Measurements from ENCODE around the gene IFT80. TPM values are rescaled to one million over a fixed set of nuclear protein-coding genes. Genes with fewer than 3 reads are reported as not detected.

The IFT80 gene
- total RNA-seq, 1 donor from 2014 or later = 10.2 TPM

DNA sequence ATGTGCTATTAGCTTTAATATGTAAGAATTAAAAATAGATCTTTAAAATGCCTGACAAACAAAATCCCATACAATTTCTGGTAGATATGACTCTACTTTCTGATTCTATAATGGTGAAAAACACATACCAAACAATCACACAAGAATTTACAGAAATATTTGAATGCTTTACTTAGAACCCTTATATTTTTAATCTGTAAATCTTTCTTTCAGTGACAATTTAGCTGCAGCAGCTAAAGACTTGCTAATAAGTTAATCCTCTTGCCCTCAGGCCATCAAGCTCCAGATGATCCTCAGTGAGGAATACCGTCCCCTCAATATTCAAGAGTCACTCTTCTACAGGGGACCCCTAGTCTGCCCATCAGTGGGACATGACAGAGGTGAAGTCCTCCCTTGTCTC lies 118.2 kb downstream of the IFT80 start:
- no peak for DNase-seq (ENCODE audit: low spot score in 2 of 2)
- peaks cover 0 to 20% of the 10 kb centered on the region in 2 donors for H3K36me3 ChIP-seq
- intact Hi-C loops (cut with DNase I) = no loop called here
- no peak overlapping the region for H3K27ac ChIP-seq
- H3K4me1 ChIP-seq = no peaks in the 10 kb centered on the region
- no peaks in the 10 kb centered on the region for H3K9me3 ChIP-seq
- no peak overlapping the region for H3K4me3 ChIP-seq
- no peaks in the 10 kb centered on the region for H3K27me3 ChIP-seq
- no peak for TF ChIP-seq CTCF (IDR thresholded peaks at IDR 0.05)

DNA sequence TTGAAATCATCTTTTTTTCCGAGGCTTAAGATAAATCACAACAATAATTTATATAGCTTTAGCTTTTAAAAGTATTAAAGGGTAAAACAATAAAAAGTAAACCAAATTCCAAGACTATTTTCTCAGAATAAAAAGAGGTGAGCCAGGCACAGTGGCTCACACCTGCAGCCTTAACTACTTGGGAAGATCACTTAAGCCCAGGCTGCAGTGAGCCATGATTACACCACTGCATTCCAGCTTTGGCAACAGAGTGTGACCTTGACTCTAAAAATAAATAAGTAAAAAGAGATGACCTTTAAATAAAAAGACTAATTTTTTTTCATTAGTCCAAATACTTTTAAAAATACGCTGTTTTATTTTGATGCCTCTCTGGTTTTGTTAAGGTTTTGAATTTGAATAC lies 119.4 kb downstream of the IFT80 start:
- no peak for TF ChIP-seq CTCF (IDR thresholded peaks at IDR 0.05)
- Histone ChIP-seq H3K4me3 (no peak overlapping the region), H3K27ac (no peak overlapping the region), H3K9me3 (no peaks in the 10 kb centered on the region), H3K36me3 (peaks cover 0 to 23% of the 10 kb centered on the region in 2 donors), H3K27me3 (no peaks in the 10 kb centered on the region), H3K4me1 (no peaks in the 10 kb centered on the region)
- no peak for DNase-seq (ENCODE audit: low spot score in 2 of 2)
- intact Hi-C loops (cut with DNase I) = no loop called here

GRCh38 chr3:160278210-160278609 lies 120.8 kb downstream of the IFT80 start:
- DNase-seq (ENCODE audit: low spot score in 2 of 2) = no peak
- H3K9me3 ChIP-seq = no peaks in the 10 kb centered on the region
- H3K4me3 ChIP-seq = no peak overlapping the region
- no peak overlapping the region for H3K27ac ChIP-seq
- no peaks in the 10 kb centered on the region for H3K4me1 ChIP-seq
- H3K27me3 ChIP-seq = no peaks in the 10 kb centered on the region
- H3K36me3 ChIP-seq = peaks cover 0 to 23% of the 10 kb centered on the region in 2 donors
- intact Hi-C loops (cut with DNase I) = no loop called here
- no peak for TF ChIP-seq CTCF (IDR thresholded peaks at IDR 0.05)

GRCh38 chr3:160265088-160265487 lies 133.9 kb downstream of the IFT80 start:
- intact Hi-C loops (cut with DNase I) = no loop called here
- H3K9me3 ChIP-seq = no peaks in the 10 kb centered on the region
- no peak for TF ChIP-seq CTCF (IDR thresholded peaks at IDR 0.05)
- no peak for DNase-seq (ENCODE audit: low spot score in 2 of 2)
- H3K4me3 ChIP-seq = no peak overlapping the region
- H3K27ac ChIP-seq = no peak overlapping the region
- peaks cover 0 to 16% of the 10 kb centered on the region in 2 donors for H3K36me3 ChIP-seq
- H3K27me3 ChIP-seq = no peaks in the 10 kb centered on the region
- H3K4me1 ChIP-seq = no peaks in the 10 kb centered on the region

GRCh38 chr3:160260587-160261270 lies 138.3 kb downstream of the IFT80 start:
- no peak for TF ChIP-seq CTCF (IDR thresholded peaks at IDR 0.05)

More at GRCh38 chr3:160260587-160261270, 138.3 kb downstream of the IFT80 start:
- Histone ChIP-seq H3K36me3 (peaks cover 0 to 3% of the 10 kb centered on the region in 2 donors), H3K4me3 (no peak overlapping the region), H3K9me3 (no peaks in the 10 kb centered on the region), H3K27me3 (no peaks in the 10 kb centered on the region), H3K27ac (no peak overlapping the region), H3K4me1 (peaks cover 0 to 7% of the 10 kb centered on the region in 2 donors)
- intact Hi-C loops (cut with DNase I) = no loop called here
- no peak for DNase-seq (ENCODE audit: low spot score in 2 of 2)

All from ascending aorta (tissue), 2 donors.